Body of pancreas (tissue), 4 donors: ENCODE results near the gene KIF1A.

Source experiments
- POLR2A ChIP-seq, 3 donors: fragments of 450-650 bp; IDR thresholded peaks; one replicate each; pipeline ENCODE4 v1.6.1; 2016; ENCODE audit warnings: antibody characterized with exemption in 3 of 3, mild to moderate bottlenecking in 2 of 3
- TF ChIP-seq, protein P1 (sequence below), 7 experiments: fragments of 450-650 bp in 4 of 7; fragments of 200-600 bp in 3 of 7; sonication (generic) in 3 of 7; IDR thresholded peaks; one replicate each; pipeline ENCODE4 v1.5.1; 2016 to 2019; ENCODE audit warnings: antibody characterized with exemption in 7 of 7

DNA sequence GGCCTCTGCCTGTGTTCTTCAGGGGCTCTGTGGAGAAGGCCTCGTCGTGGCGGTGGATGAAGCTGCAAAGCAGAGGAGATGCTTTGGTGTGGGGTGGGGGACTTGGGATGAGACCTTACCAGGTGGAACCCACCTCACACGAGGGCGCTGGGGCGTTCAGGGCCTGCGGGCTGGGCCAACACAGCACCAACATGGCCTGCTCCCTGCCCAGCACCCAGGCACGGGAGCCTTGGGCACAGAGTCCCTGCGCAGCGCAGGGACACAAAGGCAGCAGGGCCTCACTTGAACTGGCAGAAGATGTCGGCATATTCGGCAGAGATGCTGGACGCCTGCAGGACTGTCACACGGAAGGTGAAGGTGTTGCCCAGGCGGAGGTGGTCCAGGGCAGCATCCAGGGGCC, 74.6 kb downstream of the KIF1A start:
- TF ChIP-seq, protein P1, sequence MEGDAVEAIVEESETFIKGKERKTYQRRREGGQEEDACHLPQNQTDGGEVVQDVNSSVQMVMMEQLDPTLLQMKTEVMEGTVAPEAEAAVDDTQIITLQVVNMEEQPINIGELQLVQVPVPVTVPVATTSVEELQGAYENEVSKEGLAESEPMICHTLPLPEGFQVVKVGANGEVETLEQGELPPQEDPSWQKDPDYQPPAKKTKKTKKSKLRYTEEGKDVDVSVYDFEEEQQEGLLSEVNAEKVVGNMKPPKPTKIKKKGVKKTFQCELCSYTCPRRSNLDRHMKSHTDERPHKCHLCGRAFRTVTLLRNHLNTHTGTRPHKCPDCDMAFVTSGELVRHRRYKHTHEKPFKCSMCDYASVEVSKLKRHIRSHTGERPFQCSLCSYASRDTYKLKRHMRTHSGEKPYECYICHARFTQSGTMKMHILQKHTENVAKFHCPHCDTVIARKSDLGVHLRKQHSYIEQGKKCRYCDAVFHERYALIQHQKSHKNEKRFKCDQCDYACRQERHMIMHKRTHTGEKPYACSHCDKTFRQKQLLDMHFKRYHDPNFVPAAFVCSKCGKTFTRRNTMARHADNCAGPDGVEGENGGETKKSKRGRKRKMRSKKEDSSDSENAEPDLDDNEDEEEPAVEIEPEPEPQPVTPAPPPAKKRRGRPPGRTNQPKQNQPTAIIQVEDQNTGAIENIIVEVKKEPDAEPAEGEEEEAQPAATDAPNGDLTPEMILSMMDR (IDR thresholded peaks at IDR 0.05) = no peak
- no peak for TF ChIP-seq POLR2A (IDR thresholded peaks at IDR 0.05)
